GM18517 (cell line): ENCODE data around the gene DOHH.
A peak's percentile ranks its signal among the peaks of the same experiment; 100 is the strongest.
"Not testable (repeated sequence)": the region's sequence is repeated elsewhere in the genome, so short reads cannot be mapped to it uniquely, and the experiment has no call there.

Experiments used
- ATAC-seq: cut with Tn5 transposase; IDR thresholded peaks from one replicate; pipeline ENCODE4 v1.9.1; 2021; ENCODE audit warnings: mild to moderate bottlenecking, moderate library complexity; ENCODE audit not compliant: unreplicated experiment

Gene DOHH

GRCh38 chr19:3520166-3521103 is 20.0 kb upstream of the DOHH start:
- ATAC-seq: no peak

- ATAC-seq: no peak
Measured at GRCh38 chr19:3519126-3519525, 18.7 kb upstream of the DOHH start.

GRCh38 chr19:3518659-3519058 is 18.2 kb upstream of the DOHH start:
- no peak for ATAC-seq

GRCh38 chr19:3518255-3518654 is 17.8 kb upstream of the DOHH start:
- no peak for ATAC-seq

- no peak for ATAC-seq
Measured at GRCh38 chr19:3517638-3518037, 17.2 kb upstream of the DOHH start.

GRCh38 chr19:3516675-3517207 is 16.3 kb upstream of the DOHH start:
- ATAC-seq: no peak

GRCh38 chr19:3515891-3516422 is 15.5 kb upstream of the DOHH start:
- ATAC-seq: no peak

GRCh38 chr19:3514930-3515329 is 14.5 kb upstream of the DOHH start:
- no peak for ATAC-seq

- ATAC-seq: no peak
Measured at GRCh38 chr19:3513229-3514140, 13.0 kb upstream of the DOHH start.

- no peak for ATAC-seq
Measured at GRCh38 chr19:3512562-3513228, 12.2 kb upstream of the DOHH start.

- ATAC-seq: no peak
Measured at GRCh38 chr19:3511506-3512251, 11.2 kb upstream of the DOHH start.

- ATAC-seq: no peak
Measured at GRCh38 chr19:3510727-3511126, 10.3 kb upstream of the DOHH start.

- ATAC-seq: no peak
Measured at GRCh38 chr19:3509566-3509989, 9.1 kb upstream of the DOHH start.

- no peak for ATAC-seq
Measured at GRCh38 chr19:3508771-3509535, 8.5 kb upstream of the DOHH start.

GRCh38 chr19:3508121-3508661 is 7.7 kb upstream of the DOHH start:
- not testable (repeated sequence) for ATAC-seq

GRCh38 chr19:3507371-3508120 is 7.1 kb upstream of the DOHH start:
- ATAC-seq: no peak

GRCh38 chr19:3506384-3507340 is 6.2 kb upstream of the DOHH start:
- ATAC-seq: peak; percentile 23
